ENCODE data around the gene TMED10.

Gene TMED10

GRCh38 chr14:75175677-75176141 is 703 bp downstream of the TMED10 start:
- no peaks in the 10 kb centered on the region for H3K36me3 ChIP-seq (ENCODE audit: control insufficient read depth, low read depth, low read length)
- H3K27me3 ChIP-seq (ENCODE audit: control insufficient read depth, insufficient read depth, low read length) = no peaks in the 10 kb centered on the region
- H3K4me3 ChIP-seq (ENCODE audit: low read length) = peak overlapping the region; percentile 75
- peak overlapping the region; percentile 93 for H3K9ac ChIP-seq (ENCODE audit: low read length)
- H3K9me3 ChIP-seq (ENCODE audit: control insufficient read depth, low read depth, low read length) = no peaks in the 10 kb centered on the region
- H3K27ac ChIP-seq (ENCODE audit: low read length) = no peak overlapping the region
- peaks cover 3% of the 10 kb centered on the region for H3K4me1 ChIP-seq (ENCODE audit: control insufficient read depth, low read depth, low read length)

DNA sequence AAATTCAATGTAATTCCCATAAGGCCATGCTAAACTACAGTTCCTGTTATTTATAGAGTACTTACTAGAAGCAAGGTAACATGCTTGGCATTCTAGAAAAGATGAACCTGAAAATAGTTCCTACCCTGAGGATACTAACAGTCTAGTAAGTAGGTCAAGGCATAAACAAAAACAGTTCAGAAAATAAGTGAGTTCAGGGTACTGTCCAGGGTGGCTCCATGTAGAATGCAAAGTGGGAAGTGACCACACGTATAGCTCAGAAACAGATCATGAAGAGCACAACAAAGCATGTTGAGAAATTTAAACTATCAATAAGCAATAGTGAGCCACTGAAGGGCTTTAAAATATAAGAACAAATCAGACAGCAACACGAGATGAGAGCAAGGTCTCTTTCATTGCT is 2.3 kb downstream of the TMED10 start:
- H3K9ac ChIP-seq (ENCODE audit: low read length) = no peak overlapping the region
- no peaks in the 10 kb centered on the region for H3K27me3 ChIP-seq (ENCODE audit: control insufficient read depth, insufficient read depth, low read length)
- H3K4me3 ChIP-seq (ENCODE audit: low read length) = no peak overlapping the region
- H3K36me3 ChIP-seq (ENCODE audit: control insufficient read depth, low read depth, low read length) = no peaks in the 10 kb centered on the region
- H3K27ac ChIP-seq (ENCODE audit: low read length) = no peak overlapping the region
- H3K9me3 ChIP-seq (ENCODE audit: control insufficient read depth, low read depth, low read length) = no peaks in the 10 kb centered on the region
- peaks cover 3% of the 10 kb centered on the region for H3K4me1 ChIP-seq (ENCODE audit: control insufficient read depth, low read depth, low read length)

GRCh38 chr14:75170772-75171171 is 5.6 kb downstream of the TMED10 start:
- Histone ChIP-seq H3K4me1 (ENCODE audit: control insufficient read depth, low read depth, low read length) (peaks cover 3% of the 10 kb centered on the region), H3K36me3 (ENCODE audit: control insufficient read depth, low read depth, low read length) (no peaks in the 10 kb centered on the region), H3K27ac (ENCODE audit: low read length) (no peak overlapping the region)

GRCh38 chr14:75168586-75169335 is 7.7 kb downstream of the TMED10 start:
- H3K27ac ChIP-seq (ENCODE audit: low read length) = no peak overlapping the region
- no peaks in the 10 kb centered on the region for H3K9me3 ChIP-seq (ENCODE audit: control insufficient read depth, low read depth, low read length)
- H3K27me3 ChIP-seq (ENCODE audit: control insufficient read depth, insufficient read depth, low read length) = no peaks in the 10 kb centered on the region
- H3K36me3 ChIP-seq (ENCODE audit: control insufficient read depth, low read depth, low read length) = no peaks in the 10 kb centered on the region
- no peaks in the 10 kb centered on the region for H3K4me1 ChIP-seq (ENCODE audit: control insufficient read depth, low read depth, low read length)
- no peak overlapping the region for H3K9ac ChIP-seq (ENCODE audit: low read length)
- no peak overlapping the region for H3K4me3 ChIP-seq (ENCODE audit: low read length)

More at GRCh38 chr14:75170772-75171171, 5.6 kb downstream of the TMED10 start:
- H3K27me3 ChIP-seq (ENCODE audit: control insufficient read depth, insufficient read depth, low read length) = no peaks in the 10 kb centered on the region
- no peak overlapping the region for H3K4me3 ChIP-seq (ENCODE audit: low read length)
- no peaks in the 10 kb centered on the region for H3K9me3 ChIP-seq (ENCODE audit: control insufficient read depth, low read depth, low read length)
- no peak overlapping the region for H3K9ac ChIP-seq (ENCODE audit: low read length)

GRCh38 chr14:75167325-75167724 is 9.1 kb downstream of the TMED10 start:
- Histone ChIP-seq H3K27ac (ENCODE audit: low read length) (no peak overlapping the region), H3K9ac (ENCODE audit: low read length) (no peak overlapping the region), H3K9me3 (ENCODE audit: control insufficient read depth, low read depth, low read length) (no peaks in the 10 kb centered on the region), H3K4me1 (ENCODE audit: control insufficient read depth, low read depth, low read length) (no peaks in the 10 kb centered on the region), H3K4me3 (ENCODE audit: low read length) (no peak overlapping the region), H3K27me3 (ENCODE audit: control insufficient read depth, insufficient read depth, low read length) (no peaks in the 10 kb centered on the region), H3K36me3 (ENCODE audit: control insufficient read depth, low read depth, low read length) (no peaks in the 10 kb centered on the region)

DNA sequence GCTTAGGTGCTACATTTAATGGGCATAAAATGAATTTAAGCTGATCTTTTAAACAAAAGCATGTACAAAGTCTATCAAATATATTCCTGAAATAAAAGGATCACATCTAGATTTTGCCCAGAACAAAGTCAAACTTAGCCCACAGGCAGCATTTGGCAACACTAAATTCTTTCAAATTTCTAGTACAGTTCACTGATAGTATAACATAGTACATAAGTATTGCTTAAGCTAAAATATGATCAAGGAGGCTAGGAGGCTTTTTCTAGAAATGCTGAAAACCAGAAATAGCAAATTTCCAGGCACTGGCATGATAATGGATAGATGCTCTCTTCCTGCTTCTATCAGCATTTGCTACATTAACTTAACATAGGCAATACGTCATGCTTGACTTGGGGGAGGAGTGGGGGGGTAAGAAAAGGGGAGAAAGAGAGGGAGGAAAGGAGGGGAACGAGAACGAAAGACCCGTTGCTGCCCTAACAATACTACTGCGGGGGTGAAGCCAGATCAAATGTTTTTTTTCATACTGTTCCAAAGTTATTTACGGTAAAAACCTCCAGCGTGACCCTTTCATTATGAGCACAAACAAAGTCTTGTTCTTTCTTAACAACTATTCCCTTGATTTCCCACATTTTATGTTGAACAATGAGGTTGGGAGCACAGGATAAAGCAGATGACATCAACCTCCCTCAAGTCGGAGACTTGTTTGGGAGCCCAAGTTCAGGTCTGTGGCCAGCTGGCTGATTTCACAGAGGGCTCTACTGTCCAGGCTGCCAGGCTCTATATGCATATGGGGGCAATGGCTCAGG is 10.6 kb downstream of the TMED10 start:
- no peaks in the 10 kb centered on the region for H3K27me3 ChIP-seq (ENCODE audit: control insufficient read depth, insufficient read depth, low read length)
- H3K9me3 ChIP-seq (ENCODE audit: control insufficient read depth, low read depth, low read length) = no peaks in the 10 kb centered on the region
- H3K9ac ChIP-seq (ENCODE audit: low read length) = no peak overlapping the region
- H3K27ac ChIP-seq (ENCODE audit: low read length) = no peak overlapping the region
- no peaks in the 10 kb centered on the region for H3K4me1 ChIP-seq (ENCODE audit: control insufficient read depth, low read depth, low read length)
- H3K36me3 ChIP-seq (ENCODE audit: control insufficient read depth, low read depth, low read length) = no peaks in the 10 kb centered on the region
- no peak overlapping the region for H3K4me3 ChIP-seq (ENCODE audit: low read length)

DNA sequence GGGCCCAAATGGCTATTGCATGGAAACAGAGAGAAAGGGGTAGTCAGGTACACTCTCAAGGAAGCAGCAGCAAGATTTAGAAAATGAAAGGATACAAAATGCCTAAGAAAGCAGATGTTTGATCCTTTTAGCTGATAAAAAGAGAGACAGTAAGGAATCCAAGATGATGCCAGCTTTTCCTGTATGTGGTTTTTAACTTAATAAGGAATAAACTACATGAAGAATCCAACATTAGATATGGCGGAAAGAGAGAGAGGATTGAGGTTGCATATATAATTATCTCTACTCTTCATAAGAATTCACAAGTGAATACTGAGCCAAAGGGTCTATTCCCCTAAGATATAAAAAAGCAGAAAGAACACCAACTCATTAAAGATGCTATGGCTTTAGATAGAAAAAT is 11.6 kb downstream of the TMED10 start:
- H3K27me3 ChIP-seq (ENCODE audit: control insufficient read depth, insufficient read depth, low read length) = no peaks in the 10 kb centered on the region
- no peak overlapping the region for H3K4me3 ChIP-seq (ENCODE audit: low read length)
- no peak overlapping the region for H3K9ac ChIP-seq (ENCODE audit: low read length)
- H3K4me1 ChIP-seq (ENCODE audit: control insufficient read depth, low read depth, low read length) = no peaks in the 10 kb centered on the region
- H3K9me3 ChIP-seq (ENCODE audit: control insufficient read depth, low read depth, low read length) = no peaks in the 10 kb centered on the region
- H3K36me3 ChIP-seq (ENCODE audit: control insufficient read depth, low read depth, low read length) = no peaks in the 10 kb centered on the region
- H3K27ac ChIP-seq (ENCODE audit: low read length) = no peak overlapping the region

GRCh38 chr14:75163677-75164076 is 12.7 kb downstream of the TMED10 start:
- no peak overlapping the region for H3K9ac ChIP-seq (ENCODE audit: low read length)
- no peaks in the 10 kb centered on the region for H3K36me3 ChIP-seq (ENCODE audit: control insufficient read depth, low read depth, low read length)
- no peaks in the 10 kb centered on the region for H3K27me3 ChIP-seq (ENCODE audit: control insufficient read depth, insufficient read depth, low read length)
- no peaks in the 10 kb centered on the region for H3K9me3 ChIP-seq (ENCODE audit: control insufficient read depth, low read depth, low read length)
- H3K27ac ChIP-seq (ENCODE audit: low read length) = no peak overlapping the region
- no peaks in the 10 kb centered on the region for H3K4me1 ChIP-seq (ENCODE audit: control insufficient read depth, low read depth, low read length)
- no peak overlapping the region for H3K4me3 ChIP-seq (ENCODE audit: low read length)

GRCh38 chr14:75162631-75163030 is 13.8 kb downstream of the TMED10 start:
- Histone ChIP-seq H3K27me3 (ENCODE audit: control insufficient read depth, insufficient read depth, low read length) (no peaks in the 10 kb centered on the region), H3K9me3 (ENCODE audit: control insufficient read depth, low read depth, low read length) (no peaks in the 10 kb centered on the region), H3K9ac (ENCODE audit: low read length) (no peak overlapping the region), H3K36me3 (ENCODE audit: control insufficient read depth, low read depth, low read length) (no peaks in the 10 kb centered on the region), H3K27ac (ENCODE audit: low read length) (no peak overlapping the region), H3K4me3 (ENCODE audit: low read length) (no peak overlapping the region), H3K4me1 (ENCODE audit: control insufficient read depth, low read depth, low read length) (no peaks in the 10 kb centered on the region)

DNA sequence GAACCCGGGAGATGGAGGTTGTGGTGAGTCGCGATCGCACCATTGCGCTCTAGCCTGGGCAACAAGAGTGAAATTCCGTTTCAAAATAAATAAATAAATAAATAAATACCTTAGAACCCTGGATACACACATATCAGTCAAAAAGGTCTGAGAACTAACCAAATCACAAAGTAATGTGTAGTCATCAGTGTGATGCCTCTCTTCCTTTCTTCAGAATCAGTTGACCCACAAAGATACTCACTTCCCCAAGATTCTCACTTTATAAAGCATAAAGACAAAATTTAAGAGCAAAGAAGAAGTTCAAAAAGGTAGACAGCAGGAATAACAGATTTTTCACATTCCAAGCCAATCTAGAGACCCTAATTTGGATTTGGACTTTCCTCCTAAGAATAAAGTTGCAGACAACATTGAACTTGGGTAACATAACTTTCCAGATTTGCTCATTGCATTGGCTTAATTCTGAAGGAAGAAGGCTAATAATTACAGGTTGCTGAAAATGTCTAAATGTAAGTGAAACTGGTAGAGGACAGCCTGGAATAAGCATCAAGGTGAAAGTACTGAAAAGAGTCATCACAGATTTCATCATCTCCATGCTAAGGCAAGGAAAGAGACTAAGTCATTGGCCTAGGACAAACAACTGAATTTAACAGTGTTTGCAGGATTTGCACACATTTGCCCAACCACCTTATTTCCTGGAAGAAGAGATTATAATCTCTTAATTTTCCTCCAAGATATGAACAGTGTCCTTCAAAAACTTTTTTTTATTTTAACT is 17.4 kb downstream of the TMED10 start:
- no peak overlapping the region for H3K27ac ChIP-seq (ENCODE audit: low read length)

GRCh38 chr14:75156901-75157300 is 19.5 kb downstream of the TMED10 start:
- Histone ChIP-seq H3K4me1 (ENCODE audit: control insufficient read depth, low read depth, low read length) (no peaks in the 10 kb centered on the region), H3K27ac (ENCODE audit: low read length) (no peak overlapping the region), H3K4me3 (ENCODE audit: low read length) (no peak overlapping the region)

More for the DNA sequence above, 17.4 kb downstream of the TMED10 start:
- H3K9ac ChIP-seq (ENCODE audit: low read length) = no peak overlapping the region
- no peaks in the 10 kb centered on the region for H3K4me1 ChIP-seq (ENCODE audit: control insufficient read depth, low read depth, low read length)
- H3K9me3 ChIP-seq (ENCODE audit: control insufficient read depth, low read depth, low read length) = no peaks in the 10 kb centered on the region
- no peak overlapping the region for H3K4me3 ChIP-seq (ENCODE audit: low read length)
- H3K36me3 ChIP-seq (ENCODE audit: control insufficient read depth, low read depth, low read length) = no peaks in the 10 kb centered on the region
- no peaks in the 10 kb centered on the region for H3K27me3 ChIP-seq (ENCODE audit: control insufficient read depth, insufficient read depth, low read length)

More at GRCh38 chr14:75156901-75157300, 19.5 kb downstream of the TMED10 start:
- peaks cover 2% of the 10 kb centered on the region for H3K36me3 ChIP-seq (ENCODE audit: control insufficient read depth, low read depth, low read length)
- no peaks in the 10 kb centered on the region for H3K9me3 ChIP-seq (ENCODE audit: control insufficient read depth, low read depth, low read length)
- no peaks in the 10 kb centered on the region for H3K27me3 ChIP-seq (ENCODE audit: control insufficient read depth, insufficient read depth, low read length)
- no peak overlapping the region for H3K9ac ChIP-seq (ENCODE audit: low read length)

Data from iPS-18a (cell line).